WTC11 (cell line): ENCODE data around the gene PATL2. TPM values are rescaled to one million over a fixed set of nuclear protein-coding genes. Genes with fewer than 3 reads are reported as not detected.

ENCODE experiments used
- ATAC-seq: fragments of 200-7000 bp; cut with Tn5 transposase; 2 replicates; pipeline ENCODE4 v1.10.0; 2021; ENCODE audit warnings: mild to moderate bottlenecking, moderate library complexity
- CTCF ChIA-PET: fragments of 300-600 bp; sonication (Branson Sonifier 250); formaldehyde crosslinking; loops from one replicate; lab custom pipeline; 2021; ENCODE audit warnings: antibody characterized with exemption; lab: Charles Lee
- POLR2A ChIA-PET: fragments of 350-600 bp; sonication (Branson Sonifier 250); formaldehyde crosslinking; loops from one replicate; lab custom pipeline; 2021; ENCODE audit warnings: antibody characterized with exemption; lab: Charles Lee
- DNase-seq: peaks from one replicate; pipeline ENCODE4 v3.0.0; 2021; ENCODE audit warnings: low spot score
- H3K27ac Mint-ChIP-seq: 2 replicates; pipeline ENCODE4 v1.8.0; 2021; ENCODE audit warnings: mixed read lengths
- H3K27me3 Mint-ChIP-seq: 2 replicates; pipeline ENCODE4 v1.8.0; 2021; ENCODE audit warnings: low read depth, mild to moderate bottlenecking, moderate library complexity, mixed read lengths
- H3K36me3 Mint-ChIP-seq: 2 replicates; pipeline ENCODE4 v1.8.0; 2021; ENCODE audit warnings: mixed read lengths
- H3K4me1 Mint-ChIP-seq: 2 replicates; pipeline ENCODE4 v1.8.0; 2022; ENCODE audit warnings: mixed read lengths
- H3K4me3 Mint-ChIP-seq: 2 replicates; pipeline ENCODE4 v1.8.0; 2021; ENCODE audit warnings: mild to moderate bottlenecking, moderate library complexity, mixed read lengths
- H3K9me3 Mint-ChIP-seq: 2 replicates; pipeline ENCODE4 v1.8.0; 2021; ENCODE audit warnings: mixed read lengths
- CBFB ChIP-seq: sonication (generic); formaldehyde crosslinking; IDR thresholded peaks from 2 replicates; pipeline ENCODE4 v1.8.1; 2022; ENCODE audit warnings: mild to moderate bottlenecking, low read depth, missing genetic modification reagents
- CREM ChIP-seq: sonication (generic); formaldehyde crosslinking; IDR thresholded peaks from 2 replicates; pipeline ENCODE4 v1.8.1; 2022; ENCODE audit warnings: mild to moderate bottlenecking, missing genetic modification reagents, moderate library complexity
- OVOL2 ChIP-seq: fragments of 250-450 bp; sonication (Bioruptor Pico); IDR thresholded peaks from 2 replicates; pipeline ENCODE4 v1.9.0; 2021; ENCODE audit warnings: mild to moderate bottlenecking, borderline replicate concordance
- RELA ChIP-seq: sonication (generic); formaldehyde crosslinking; IDR thresholded peaks from 2 replicates; pipeline ENCODE4 v1.8.1; 2022; ENCODE audit warnings: missing genetic modification reagents, mild to moderate bottlenecking, borderline replicate concordance
- RORB ChIP-seq: fragments of 250-450 bp; sonication (Bioruptor Pico); IDR thresholded peaks from 2 replicates; pipeline ENCODE4 v1.9.0; 2021; ENCODE audit warnings: mild to moderate bottlenecking
- TCF7 ChIP-seq: sonication (generic); formaldehyde crosslinking; IDR thresholded peaks from 2 replicates; pipeline ENCODE4 v1.8.0; 2022; ENCODE audit warnings: mild to moderate bottlenecking, low read depth, missing genetic modification reagents, moderate library complexity
- TEAD4 ChIP-seq: sonication (generic); formaldehyde crosslinking; IDR thresholded peaks from 2 replicates; pipeline ENCODE4 v1.8.0; 2022; ENCODE audit warnings: mild to moderate bottlenecking, missing genetic modification reagents
- ZBTB21 ChIP-seq: sonication (generic); formaldehyde crosslinking; IDR thresholded peaks from 2 replicates; pipeline ENCODE4 v1.8.1; 2023; ENCODE audit warnings: mild to moderate bottlenecking, missing genetic modification reagents, borderline replicate concordance
- ZMAT4 ChIP-seq: fragments of 250-450 bp; sonication (Bioruptor Pico); IDR thresholded peaks from 2 replicates; pipeline ENCODE4 v1.9.0; 2021; ENCODE audit warnings: mild to moderate bottlenecking
- ZNF317 ChIP-seq: sonication (generic); formaldehyde crosslinking; IDR thresholded peaks from 2 replicates; pipeline ENCODE4 v1.8.1; 2023; ENCODE audit warnings: low read depth, mild to moderate bottlenecking, moderate library complexity, missing genetic modification reagents, borderline replicate concordance
- total RNA-seq: library from RNA; stranded (reverse); gene quantifications from 3 replicates; pipeline ENCODE4 v1.2.3, GENCODE V29; 2021
- TF ChIP-seq, protein P1 (sequence below): sonication (generic); formaldehyde crosslinking; IDR thresholded peaks from 2 replicates; pipeline ENCODE4 v1.8.1; 2023; ENCODE audit warnings: mild to moderate bottlenecking, missing genetic modification reagents, moderate library complexity
- TF ChIP-seq, protein P2 (sequence below): sonication (generic); formaldehyde crosslinking; IDR thresholded peaks from 2 replicates; pipeline ENCODE4 v1.8.0; 2023; ENCODE audit warnings: missing genetic modification reagents
- TF ChIP-seq, protein P3 (sequence below): sonication (generic); formaldehyde crosslinking; IDR thresholded peaks from 2 replicates; pipeline ENCODE4 v1.8.1; 2022; ENCODE audit warnings: low read depth, missing genetic modification reagents, borderline replicate concordance
- TF ChIP-seq, protein P4 (sequence below): fragments of 250-450 bp; sonication (Bioruptor Pico); IDR thresholded peaks from 2 replicates; pipeline ENCODE4 v1.9.0; 2021; ENCODE audit warnings: mild to moderate bottlenecking
- TF ChIP-seq, protein P5 (sequence below): fragments of 250-450 bp; sonication (Bioruptor Pico); IDR thresholded peaks from 2 replicates; pipeline ENCODE4 v1.9.0; 2021; ENCODE audit warnings: moderate library complexity, mild to moderate bottlenecking, inconsistent platforms, borderline replicate concordance
- TF ChIP-seq, protein P6 (sequence below): sonication (generic); formaldehyde crosslinking; IDR thresholded peaks from 2 replicates; pipeline ENCODE4 v1.8.1; 2023; ENCODE audit warnings: mild to moderate bottlenecking, missing genetic modification reagents, borderline replicate concordance

The PATL2 gene
- total RNA-seq, 1 experiment from 2014 or later: 0.59 TPM

- Mint-ChIP-seq H3K27ac (no peak overlapping the region), H3K27me3 (no peaks in the 10 kb centered on the region; the same call in 1 of the 2 replicates), H3K36me3 (no peaks in the 10 kb centered on the region), H3K9me3 (no peaks in the 10 kb centered on the region), H3K4me3 (no peak overlapping the region), H3K4me1 (peaks cover 13% of the 10 kb centered on the region)
- no peak for DNase-seq
- TF ChIP-seq ZNF317 (CRISPR knock-in tag) (no peak), TCF7 (CRISPR knock-in tag) (no peak), TEAD4 (CRISPR knock-in tag) (no peak), RELA (CRISPR knock-in tag) (no peak), CBFB (CRISPR knock-in tag) (no peak), ZBTB21 (CRISPR knock-in tag) (no peak), ZMAT4 (no peak), OVOL2 (no peak)
- TF ChIP-seq, protein P1, sequence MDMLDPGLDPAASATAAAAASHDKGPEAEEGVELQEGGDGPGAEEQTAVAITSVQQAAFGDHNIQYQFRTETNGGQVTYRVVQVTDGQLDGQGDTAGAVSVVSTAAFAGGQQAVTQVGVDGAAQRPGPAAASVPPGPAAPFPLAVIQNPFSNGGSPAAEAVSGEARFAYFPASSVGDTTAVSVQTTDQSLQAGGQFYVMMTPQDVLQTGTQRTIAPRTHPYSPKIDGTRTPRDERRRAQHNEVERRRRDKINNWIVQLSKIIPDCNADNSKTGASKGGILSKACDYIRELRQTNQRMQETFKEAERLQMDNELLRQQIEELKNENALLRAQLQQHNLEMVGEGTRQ (CRISPR knock-in tag): no peak
- TF ChIP-seq, protein P2, sequence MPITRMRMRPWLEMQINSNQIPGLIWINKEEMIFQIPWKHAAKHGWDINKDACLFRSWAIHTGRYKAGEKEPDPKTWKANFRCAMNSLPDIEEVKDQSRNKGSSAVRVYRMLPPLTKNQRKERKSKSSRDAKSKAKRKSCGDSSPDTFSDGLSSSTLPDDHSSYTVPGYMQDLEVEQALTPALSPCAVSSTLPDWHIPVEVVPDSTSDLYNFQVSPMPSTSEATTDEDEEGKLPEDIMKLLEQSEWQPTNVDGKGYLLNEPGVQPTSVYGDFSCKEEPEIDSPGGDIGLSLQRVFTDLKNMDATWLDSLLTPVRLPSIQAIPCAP (CRISPR knock-in tag): no peak
- TF ChIP-seq, protein P3, sequence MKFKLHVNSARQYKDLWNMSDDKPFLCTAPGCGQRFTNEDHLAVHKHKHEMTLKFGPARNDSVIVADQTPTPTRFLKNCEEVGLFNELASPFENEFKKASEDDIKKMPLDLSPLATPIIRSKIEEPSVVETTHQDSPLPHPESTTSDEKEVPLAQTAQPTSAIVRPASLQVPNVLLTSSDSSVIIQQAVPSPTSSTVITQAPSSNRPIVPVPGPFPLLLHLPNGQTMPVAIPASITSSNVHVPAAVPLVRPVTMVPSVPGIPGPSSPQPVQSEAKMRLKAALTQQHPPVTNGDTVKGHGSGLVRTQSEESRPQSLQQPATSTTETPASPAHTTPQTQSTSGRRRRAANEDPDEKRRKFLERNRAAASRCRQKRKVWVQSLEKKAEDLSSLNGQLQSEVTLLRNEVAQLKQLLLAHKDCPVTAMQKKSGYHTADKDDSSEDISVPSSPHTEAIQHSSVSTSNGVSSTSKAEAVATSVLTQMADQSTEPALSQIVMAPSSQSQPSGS (CRISPR knock-in tag): no peak
- TF ChIP-seq, protein P4, sequence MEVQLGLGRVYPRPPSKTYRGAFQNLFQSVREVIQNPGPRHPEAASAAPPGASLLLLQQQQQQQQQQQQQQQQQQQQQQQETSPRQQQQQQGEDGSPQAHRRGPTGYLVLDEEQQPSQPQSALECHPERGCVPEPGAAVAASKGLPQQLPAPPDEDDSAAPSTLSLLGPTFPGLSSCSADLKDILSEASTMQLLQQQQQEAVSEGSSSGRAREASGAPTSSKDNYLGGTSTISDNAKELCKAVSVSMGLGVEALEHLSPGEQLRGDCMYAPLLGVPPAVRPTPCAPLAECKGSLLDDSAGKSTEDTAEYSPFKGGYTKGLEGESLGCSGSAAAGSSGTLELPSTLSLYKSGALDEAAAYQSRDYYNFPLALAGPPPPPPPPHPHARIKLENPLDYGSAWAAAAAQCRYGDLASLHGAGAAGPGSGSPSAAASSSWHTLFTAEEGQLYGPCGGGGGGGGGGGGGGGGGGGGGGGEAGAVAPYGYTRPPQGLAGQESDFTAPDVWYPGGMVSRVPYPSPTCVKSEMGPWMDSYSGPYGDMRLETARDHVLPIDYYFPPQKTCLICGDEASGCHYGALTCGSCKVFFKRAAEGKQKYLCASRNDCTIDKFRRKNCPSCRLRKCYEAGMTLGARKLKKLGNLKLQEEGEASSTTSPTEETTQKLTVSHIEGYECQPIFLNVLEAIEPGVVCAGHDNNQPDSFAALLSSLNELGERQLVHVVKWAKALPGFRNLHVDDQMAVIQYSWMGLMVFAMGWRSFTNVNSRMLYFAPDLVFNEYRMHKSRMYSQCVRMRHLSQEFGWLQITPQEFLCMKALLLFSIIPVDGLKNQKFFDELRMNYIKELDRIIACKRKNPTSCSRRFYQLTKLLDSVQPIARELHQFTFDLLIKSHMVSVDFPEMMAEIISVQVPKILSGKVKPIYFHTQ (CRISPR knock-in tag): no peak
- TF ChIP-seq, protein P5, sequence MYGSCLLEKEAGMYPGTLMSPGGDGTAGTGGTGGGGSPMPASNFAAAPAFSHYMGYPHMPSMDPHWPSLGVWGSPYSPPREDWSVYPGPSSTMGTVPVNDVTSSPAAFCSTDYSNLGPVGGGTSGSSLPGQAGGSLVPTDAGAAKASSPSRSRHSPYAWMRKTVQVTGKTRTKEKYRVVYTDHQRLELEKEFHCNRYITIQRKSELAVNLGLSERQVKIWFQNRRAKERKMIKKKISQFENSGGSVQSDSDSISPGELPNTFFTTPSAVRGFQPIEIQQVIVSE (CRISPR knock-in tag): no peak
- CTCF ChIA-PET: interaction anchor here (1.0 to 1.5 kb wide), 4 partner anchors 16 to 71 kb away, joined by 3 to 8 read pairs (median 4); partner anchors contain the start of genes B2M, PATL2 and TRIM69
- POLR2A ChIA-PET: no interaction called here
- ATAC-seq: no peak
These were observed 44.1 kb downstream of the PATL2 start for GRCh38 chr15:44667039-44667360.

GRCh38 chr15:44666210-44667038 lies 44.7 kb downstream of the PATL2 start:
- no peak overlapping the region for H3K27ac Mint-ChIP-seq
- POLR2A ChIA-PET: no interaction called here
- TF ChIP-seq, protein P6, sequence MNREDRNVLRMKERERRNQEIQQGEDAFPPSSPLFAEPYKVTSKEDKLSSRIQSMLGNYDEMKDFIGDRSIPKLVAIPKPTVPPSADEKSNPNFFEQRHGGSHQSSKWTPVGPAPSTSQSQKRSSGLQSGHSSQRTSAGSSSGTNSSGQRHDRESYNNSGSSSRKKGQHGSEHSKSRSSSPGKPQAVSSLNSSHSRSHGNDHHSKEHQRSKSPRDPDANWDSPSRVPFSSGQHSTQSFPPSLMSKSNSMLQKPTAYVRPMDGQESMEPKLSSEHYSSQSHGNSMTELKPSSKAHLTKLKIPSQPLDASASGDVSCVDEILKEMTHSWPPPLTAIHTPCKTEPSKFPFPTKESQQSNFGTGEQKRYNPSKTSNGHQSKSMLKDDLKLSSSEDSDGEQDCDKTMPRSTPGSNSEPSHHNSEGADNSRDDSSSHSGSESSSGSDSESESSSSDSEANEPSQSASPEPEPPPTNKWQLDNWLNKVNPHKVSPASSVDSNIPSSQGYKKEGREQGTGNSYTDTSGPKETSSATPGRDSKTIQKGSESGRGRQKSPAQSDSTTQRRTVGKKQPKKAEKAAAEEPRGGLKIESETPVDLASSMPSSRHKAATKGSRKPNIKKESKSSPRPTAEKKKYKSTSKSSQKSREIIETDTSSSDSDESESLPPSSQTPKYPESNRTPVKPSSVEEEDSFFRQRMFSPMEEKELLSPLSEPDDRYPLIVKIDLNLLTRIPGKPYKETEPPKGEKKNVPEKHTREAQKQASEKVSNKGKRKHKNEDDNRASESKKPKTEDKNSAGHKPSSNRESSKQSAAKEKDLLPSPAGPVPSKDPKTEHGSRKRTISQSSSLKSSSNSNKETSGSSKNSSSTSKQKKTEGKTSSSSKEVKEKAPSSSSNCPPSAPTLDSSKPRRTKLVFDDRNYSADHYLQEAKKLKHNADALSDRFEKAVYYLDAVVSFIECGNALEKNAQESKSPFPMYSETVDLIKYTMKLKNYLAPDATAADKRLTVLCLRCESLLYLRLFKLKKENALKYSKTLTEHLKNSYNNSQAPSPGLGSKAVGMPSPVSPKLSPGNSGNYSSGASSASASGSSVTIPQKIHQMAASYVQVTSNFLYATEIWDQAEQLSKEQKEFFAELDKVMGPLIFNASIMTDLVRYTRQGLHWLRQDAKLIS (CRISPR knock-in tag): no peak
- TF ChIP-seq CREM (CRISPR knock-in tag) (no peak), RORB (no peak)
- TF ChIP-seq, all 79 proteins: peak for 0
- Mint-ChIP-seq H3K9me3 (no peaks in the 10 kb centered on the region), H3K4me3 (no peak overlapping the region), H3K27me3 (no peaks in the 10 kb centered on the region), H3K36me3 (no peaks in the 10 kb centered on the region), H3K4me1 (peaks cover 16% of the 10 kb centered on the region)
- DNase-seq (no peak), ATAC-seq (no peak)
- CTCF ChIA-PET: interaction anchor here (1.0 to 1.5 kb wide), 4 partner anchors 17 to 72 kb away, joined by 3 to 8 read pairs (median 4); partner anchors contain the start of genes B2M, PATL2 and TRIM69
